ENCODE data around the gene TRIM16. TPM values are rescaled to one million over a fixed set of nuclear protein-coding genes. Genes with fewer than 3 reads are reported as not detected.

Gene TRIM16
- total and polyA plus RNA-seq, 9 of the 15 experiments (the other 6 are each of a cell fraction or from before 2014, with no cell fraction given), result 3.5 to 9.2 (median 8.2) TPM

GRCh38 chr17:15651583-15652110 is 32.5 kb downstream of the TRIM16 start (continued):
- peak; percentile 11; the same call in 1 of the 2 replicates for TF ChIP-seq RBFOX2 (IDR thresholded peaks at IDR 0.05; ENCODE audit: low read depth, low read length)
- TF ChIP-seq, protein P1, sequence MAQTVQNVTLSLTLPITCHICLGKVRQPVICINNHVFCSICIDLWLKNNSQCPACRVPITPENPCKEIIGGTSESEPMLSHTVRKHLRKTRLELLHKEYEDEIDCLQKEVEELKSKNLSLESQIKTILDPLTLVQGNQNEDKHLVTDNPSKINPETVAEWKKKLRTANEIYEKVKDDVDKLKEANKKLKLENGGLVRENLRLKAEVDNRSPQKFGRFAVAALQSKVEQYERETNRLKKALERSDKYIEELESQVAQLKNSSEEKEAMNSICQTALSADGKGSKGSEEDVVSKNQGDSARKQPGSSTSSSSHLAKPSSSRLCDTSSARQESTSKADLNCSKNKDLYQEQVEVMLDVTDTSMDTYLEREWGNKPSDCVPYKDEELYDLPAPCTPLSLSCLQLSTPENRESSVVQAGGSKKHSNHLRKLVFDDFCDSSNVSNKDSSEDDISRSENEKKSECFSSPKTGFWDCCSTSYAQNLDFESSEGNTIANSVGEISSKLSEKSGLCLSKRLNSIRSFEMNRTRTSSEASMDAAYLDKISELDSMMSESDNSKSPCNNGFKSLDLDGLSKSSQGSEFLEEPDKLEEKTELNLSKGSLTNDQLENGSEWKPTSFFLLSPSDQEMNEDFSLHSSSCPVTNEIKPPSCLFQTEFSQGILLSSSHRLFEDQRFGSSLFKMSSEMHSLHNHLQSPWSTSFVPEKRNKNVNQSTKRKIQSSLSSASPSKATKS (CRISPR knock-in tag; IDR thresholded peaks at IDR 0.05), result no peak
- TF ChIP-seq, protein P2, sequence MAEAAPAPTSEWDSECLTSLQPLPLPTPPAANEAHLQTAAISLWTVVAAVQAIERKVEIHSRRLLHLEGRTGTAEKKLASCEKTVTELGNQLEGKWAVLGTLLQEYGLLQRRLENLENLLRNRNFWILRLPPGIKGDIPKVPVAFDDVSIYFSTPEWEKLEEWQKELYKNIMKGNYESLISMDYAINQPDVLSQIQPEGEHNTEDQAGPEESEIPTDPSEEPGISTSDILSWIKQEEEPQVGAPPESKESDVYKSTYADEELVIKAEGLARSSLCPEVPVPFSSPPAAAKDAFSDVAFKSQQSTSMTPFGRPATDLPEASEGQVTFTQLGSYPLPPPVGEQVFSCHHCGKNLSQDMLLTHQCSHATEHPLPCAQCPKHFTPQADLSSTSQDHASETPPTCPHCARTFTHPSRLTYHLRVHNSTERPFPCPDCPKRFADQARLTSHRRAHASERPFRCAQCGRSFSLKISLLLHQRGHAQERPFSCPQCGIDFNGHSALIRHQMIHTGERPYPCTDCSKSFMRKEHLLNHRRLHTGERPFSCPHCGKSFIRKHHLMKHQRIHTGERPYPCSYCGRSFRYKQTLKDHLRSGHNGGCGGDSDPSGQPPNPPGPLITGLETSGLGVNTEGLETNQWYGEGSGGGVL (CRISPR knock-in tag; IDR thresholded peaks at IDR 0.05), result no peak
- TF ChIP-seq MED1 (CRISPR knock-in tag; IDR thresholded peaks at IDR 0.05; ENCODE audit: borderline replicate concordance), result no peak
- no peak for TF ChIP-seq KLF10 (CRISPR knock-in tag; IDR thresholded peaks at IDR 0.05)
- no peak for TF ChIP-seq NFATC3 (IDR thresholded peaks at IDR 0.05)
- 0 out of 2 replicates have a peak, but pooled peaks have one; percentile 27 for TF ChIP-seq C11orf30 (IDR thresholded peaks at IDR 0.05; ENCODE audit: low read depth)
- TF ChIP-seq NR2C2 (CRISPR knock-in tag; IDR thresholded peaks at IDR 0.05), result no peak
- TF ChIP-seq NR2C2 (tag; IDR thresholded peaks at IDR 0.05), result no peak
- no peak for TF ChIP-seq ZNF134 (CRISPR knock-in tag; conservative IDR thresholded peaks at IDR 0.05)
- no peak for TF ChIP-seq ZBTB43 (CRISPR knock-in tag; IDR thresholded peaks at IDR 0.05)
- TF ChIP-seq RAD21 (CRISPR knock-in tag; conservative IDR thresholded peaks at IDR 0.05 in 1 of 2, IDR thresholded peaks at IDR 0.05 in 1 of 2), result peak in 1 of 2 experiments; percentile 25; a peak in 2 of 4 replicates
- no peak for TF ChIP-seq ZNF311 (CRISPR knock-in tag; IDR thresholded peaks at IDR 0.05)
- no peak for TF ChIP-seq NUFIP1 (IDR thresholded peaks at IDR 0.05; ENCODE audit: partially characterized antibody)
- TF ChIP-seq ZNF778 (CRISPR knock-in tag; IDR thresholded peaks at IDR 0.05), result no peak
- no peak for TF ChIP-seq ZNF592 (IDR thresholded peaks at IDR 0.05)
- TF ChIP-seq HMGXB4 (CRISPR knock-in tag; IDR thresholded peaks at IDR 0.05), result no peak

All from K562 (cell line).